WTC11 (cell line): ENCODE data around the gene MRPL40.
A peak's percentile ranks its signal among the peaks of the same experiment; 100 is the strongest.

Experiments
- CDX4 ChIP-seq: fragments of 250-450 bp; sonication (Bioruptor Pico); IDR thresholded peaks from 2 replicates; pipeline ENCODE4 v1.9.0; 2021; ENCODE audit warnings: moderate library complexity, mild to moderate bottlenecking, inconsistent platforms, borderline replicate concordance
- CTCF ChIP-seq: fragments of 200-600 bp; IDR thresholded peaks from 2 replicates; pipeline ENCODE4 v1.8.0; 2022; ENCODE audit warnings: antibody characterized with exemption
- E2F4 ChIP-seq: sonication (generic); formaldehyde crosslinking; IDR thresholded peaks from 2 replicates; pipeline ENCODE4 v1.8.1; 2022; ENCODE audit warnings: low read depth, mild to moderate bottlenecking, moderate library complexity, missing genetic modification reagents, borderline replicate concordance
- FOXK1 ChIP-seq: sonication (generic); formaldehyde crosslinking; IDR thresholded peaks from 2 replicates; pipeline ENCODE4 v1.8.0; 2022; ENCODE audit warnings: mild to moderate bottlenecking, moderate library complexity, missing genetic modification reagents
- HMGXB4 ChIP-seq: sonication (generic); formaldehyde crosslinking; IDR thresholded peaks from 2 replicates; pipeline ENCODE4 v1.8.1; 2023; ENCODE audit warnings: mild to moderate bottlenecking, moderate library complexity, missing genetic modification reagents
- JUN ChIP-seq: sonication (generic); formaldehyde crosslinking; IDR thresholded peaks from 2 replicates; pipeline ENCODE4 v1.8.0; 2023; ENCODE audit warnings: mild to moderate bottlenecking, missing genetic modification reagents
- NFE2L1 ChIP-seq: sonication (generic); formaldehyde crosslinking; IDR thresholded peaks from 2 replicates; pipeline ENCODE4 v1.8.1; 2023; ENCODE audit warnings: missing genetic modification reagents
- NFYB ChIP-seq: sonication (generic); formaldehyde crosslinking; conservative IDR thresholded peaks from 2 replicates; pipeline ENCODE4 v1.8.0; 2022; ENCODE audit warnings: low read depth, missing genetic modification reagents
- SMAD3 ChIP-seq: sonication (generic); formaldehyde crosslinking; IDR thresholded peaks from 2 replicates; pipeline ENCODE4 v1.8.0; 2022; ENCODE audit warnings: missing genetic modification reagents, mild to moderate bottlenecking, borderline replicate concordance
- TCF7 ChIP-seq: sonication (generic); formaldehyde crosslinking; IDR thresholded peaks from 2 replicates; pipeline ENCODE4 v1.8.0; 2022; ENCODE audit warnings: mild to moderate bottlenecking, low read depth, missing genetic modification reagents, moderate library complexity
- ZNF512 ChIP-seq: sonication (generic); formaldehyde crosslinking; IDR thresholded peaks from 2 replicates; pipeline ENCODE4 v1.8.1; 2022; ENCODE audit warnings: missing genetic modification reagents, borderline replicate concordance

- TF ChIP-seq E2F4 (peak; percentile 86; the same call in 1 of the 2 replicates), SMAD3 (CRISPR knock-in tag) (no peak), CDX4 (CRISPR knock-in tag) (no peak), NFYB (peak; percentile 82), CTCF (no peak), TCF7 (CRISPR knock-in tag) (no peak), NFE2L1 (CRISPR knock-in tag) (no peak), ZNF512 (CRISPR knock-in tag) (no peak), FOXK1 (CRISPR knock-in tag) (peak; percentile 59; the same call in 1 of the 2 replicates), JUN (no peak), HMGXB4 (CRISPR knock-in tag) (no peak)
Measured at GRCh38 chr22:19479355-19480172, 47.2 kb downstream of the MRPL40 start, which contains the start of gene CDC45.
